GM19463 (cell line): ENCODE results near the gene LRRC63.
"Not testable (repeated sequence)": the region's sequence is repeated elsewhere in the genome, so short reads cannot be mapped to it uniquely, and the experiment has no call there.

Experiments
- ATAC-seq: cut with Tn5 transposase; IDR thresholded peaks from one replicate; pipeline ENCODE4 v1.9.1; 2021; ENCODE audit warnings: mild to moderate bottlenecking, moderate library complexity; ENCODE audit not compliant: unreplicated experiment

LRRC63 gene

DNA sequence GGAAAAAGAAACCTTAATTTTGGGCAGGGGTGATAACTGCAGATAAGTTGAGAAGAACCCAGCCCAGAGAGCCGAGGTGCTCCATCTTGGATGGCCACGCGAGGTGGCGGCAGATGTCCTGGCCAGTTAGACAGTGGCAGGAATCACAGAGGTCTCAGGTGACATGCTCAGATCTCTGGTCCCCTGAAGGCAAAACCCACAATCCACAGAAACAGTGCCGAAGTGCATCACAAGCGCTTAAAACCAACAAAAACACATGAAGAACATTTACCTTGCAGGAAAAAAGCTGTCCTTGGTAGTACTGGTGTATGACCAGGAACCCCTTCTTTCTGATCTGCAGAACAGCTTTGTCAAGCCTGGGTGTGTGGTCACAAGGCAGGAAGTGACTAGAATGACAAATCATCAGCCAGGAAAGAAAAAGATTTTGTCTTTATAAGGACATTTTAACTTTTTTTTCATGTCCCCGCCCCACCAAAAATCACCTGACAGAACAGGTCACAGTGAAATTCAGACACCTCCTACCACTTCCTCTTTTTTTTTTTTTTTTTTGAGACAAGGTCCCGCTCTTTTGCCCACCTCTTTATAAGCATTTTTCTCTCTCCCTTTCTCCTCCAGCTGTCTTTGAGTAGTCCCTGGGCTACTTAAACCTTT lies 29.8 kb upstream of the LRRC63 start, which contains the start of gene LCP1:
LCP1 (minus strand) TSS at position 338 of the 651 bp plus-strand sequence. CDS start 22,515 bp downstream, outside the sequence.
- peak; percentile 56 for ATAC-seq

DNA sequence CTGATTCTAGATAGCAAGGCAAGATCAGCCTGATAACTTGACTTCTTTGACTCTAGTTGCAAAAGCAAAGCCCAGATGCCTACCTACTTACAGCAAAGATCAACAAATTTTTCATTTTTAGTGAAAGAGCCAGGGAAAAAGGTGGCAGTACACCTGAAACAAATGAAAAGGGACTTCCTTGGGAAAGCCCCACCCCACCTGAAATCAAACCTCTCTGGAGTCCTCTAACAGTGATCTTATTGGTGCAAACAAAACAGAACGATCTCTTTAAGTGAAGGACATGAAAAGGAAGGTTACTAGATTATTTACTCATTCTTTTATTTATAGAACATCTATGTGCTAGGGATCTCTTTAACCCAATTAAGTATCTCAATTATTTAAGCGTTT lies 29.2 kb upstream of the LRRC63 start:
- peak; percentile 5 for ATAC-seq

DNA sequence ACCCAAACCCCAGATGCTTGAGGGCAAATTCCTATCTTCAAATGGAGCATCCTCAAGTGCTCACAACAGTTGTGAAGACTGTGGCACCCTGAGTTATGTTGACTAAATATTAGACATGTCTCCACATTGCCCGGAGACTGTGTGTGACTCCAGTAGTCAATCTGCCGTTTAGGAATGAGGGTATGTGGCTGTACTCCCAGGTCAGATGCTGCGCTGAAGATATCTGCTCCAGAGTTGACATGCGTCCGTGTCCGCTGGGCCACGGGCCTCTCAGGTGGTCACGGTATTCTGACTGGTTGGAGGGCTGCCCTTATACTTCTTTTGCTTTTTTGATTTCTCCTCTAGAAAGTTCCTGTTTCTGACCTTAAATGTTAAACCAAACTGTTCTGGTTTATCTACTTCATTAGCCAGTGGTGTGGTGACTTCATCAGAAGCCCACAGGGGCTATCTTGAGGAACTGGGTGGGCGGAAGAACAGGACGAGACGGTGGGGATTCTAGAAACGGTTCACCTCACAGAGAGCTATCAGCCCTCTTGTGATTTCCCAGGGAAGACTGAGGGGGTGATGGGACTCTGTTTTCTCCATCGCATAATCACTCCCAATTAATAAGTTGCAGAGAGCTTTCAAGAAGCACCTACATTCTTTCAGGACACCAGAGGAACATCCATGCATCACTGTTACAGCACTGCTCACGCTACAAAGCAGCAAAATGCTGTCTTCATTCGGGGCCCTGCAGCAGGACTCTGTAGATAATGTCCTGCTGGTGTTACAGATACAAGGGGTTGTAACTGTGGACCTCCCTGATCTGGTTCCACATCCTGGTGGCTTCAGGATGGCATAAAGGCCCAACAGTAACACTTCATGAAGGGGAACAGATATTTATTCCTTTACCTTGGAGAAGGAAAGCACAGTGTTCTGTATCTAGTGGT lies 28.4 kb upstream of the LRRC63 start:
- no peak for ATAC-seq

DNA sequence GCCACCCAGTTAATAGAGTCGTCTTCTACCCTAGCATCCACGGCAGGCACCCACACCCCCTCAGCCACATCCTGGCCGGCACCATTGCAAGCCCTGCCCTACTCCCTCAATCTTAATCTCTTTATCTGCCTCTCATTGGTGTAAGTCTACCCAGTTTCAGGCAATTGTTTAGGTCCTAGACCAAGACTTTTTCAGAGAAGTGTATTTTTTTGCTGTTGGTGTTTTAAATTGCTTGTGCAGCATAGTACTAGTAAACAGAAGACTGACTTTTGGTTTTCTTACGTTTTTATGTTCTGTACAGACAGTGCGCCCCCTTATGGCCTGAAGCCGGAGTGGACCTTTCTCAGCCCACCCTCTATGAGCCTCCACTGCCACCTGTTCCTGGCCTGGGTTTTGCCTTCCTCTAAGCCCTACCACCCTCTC lies 27.4 kb upstream of the LRRC63 start:
- peak; percentile 44 for ATAC-seq

DNA sequence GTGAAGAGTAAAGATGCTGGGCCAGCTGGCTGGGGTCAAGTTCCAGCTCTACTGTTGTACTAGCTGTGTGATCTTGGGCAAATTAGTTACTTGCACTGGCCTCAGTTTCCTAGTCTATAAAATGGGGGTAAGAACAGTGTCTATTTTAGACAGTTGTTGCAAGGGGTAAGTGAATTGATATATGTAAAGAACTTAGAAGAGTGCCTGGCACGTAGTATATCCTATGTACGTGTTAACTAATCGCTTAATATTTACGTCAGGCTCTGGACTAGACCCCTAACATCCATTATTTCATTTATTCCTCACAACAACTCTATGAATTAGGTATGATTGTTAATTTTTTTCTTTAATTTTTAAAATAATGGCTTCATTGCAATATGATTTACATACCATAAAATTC lies 26.1 kb upstream of the LRRC63 start:
- no peak for ATAC-seq

DNA sequence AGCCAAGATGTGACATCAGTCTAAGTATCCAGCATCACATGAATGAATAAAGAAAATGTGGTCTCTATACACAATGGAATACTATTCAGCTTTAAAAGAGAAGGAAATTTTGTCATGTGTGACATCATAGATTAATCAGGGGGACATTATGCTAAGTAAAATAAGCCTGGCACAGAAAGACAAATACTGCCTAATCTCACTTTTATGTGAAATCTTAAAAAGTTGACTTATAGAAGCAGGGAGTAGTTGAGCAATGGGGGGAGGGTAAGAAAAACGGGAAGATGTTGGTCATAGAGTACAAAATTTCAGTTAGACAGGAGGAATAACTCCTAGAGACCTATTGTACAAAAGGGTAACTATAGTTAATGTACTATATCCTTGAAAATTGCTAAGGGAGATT lies 19.3 kb upstream of the LRRC63 start:
- no peak for ATAC-seq

DNA sequence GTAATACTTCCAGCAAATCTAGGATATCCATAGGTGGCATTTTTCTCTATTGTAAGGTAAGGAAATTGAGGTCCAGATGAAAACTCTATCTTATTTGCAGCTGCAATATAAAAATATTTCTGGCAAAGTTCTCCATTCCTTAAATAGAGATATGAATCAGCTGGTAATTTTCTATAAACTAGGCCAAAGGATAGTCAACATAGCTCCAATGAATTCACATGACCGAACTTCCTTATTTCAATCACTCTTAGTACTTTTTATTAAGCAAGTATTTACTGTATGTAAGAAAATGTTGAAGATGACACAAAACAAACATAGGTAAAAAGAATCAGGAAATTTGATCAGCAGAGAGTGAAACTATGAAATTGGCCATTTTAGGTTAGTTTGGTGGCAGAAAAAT lies 16.7 kb upstream of the LRRC63 start:
- no peak for ATAC-seq

DNA sequence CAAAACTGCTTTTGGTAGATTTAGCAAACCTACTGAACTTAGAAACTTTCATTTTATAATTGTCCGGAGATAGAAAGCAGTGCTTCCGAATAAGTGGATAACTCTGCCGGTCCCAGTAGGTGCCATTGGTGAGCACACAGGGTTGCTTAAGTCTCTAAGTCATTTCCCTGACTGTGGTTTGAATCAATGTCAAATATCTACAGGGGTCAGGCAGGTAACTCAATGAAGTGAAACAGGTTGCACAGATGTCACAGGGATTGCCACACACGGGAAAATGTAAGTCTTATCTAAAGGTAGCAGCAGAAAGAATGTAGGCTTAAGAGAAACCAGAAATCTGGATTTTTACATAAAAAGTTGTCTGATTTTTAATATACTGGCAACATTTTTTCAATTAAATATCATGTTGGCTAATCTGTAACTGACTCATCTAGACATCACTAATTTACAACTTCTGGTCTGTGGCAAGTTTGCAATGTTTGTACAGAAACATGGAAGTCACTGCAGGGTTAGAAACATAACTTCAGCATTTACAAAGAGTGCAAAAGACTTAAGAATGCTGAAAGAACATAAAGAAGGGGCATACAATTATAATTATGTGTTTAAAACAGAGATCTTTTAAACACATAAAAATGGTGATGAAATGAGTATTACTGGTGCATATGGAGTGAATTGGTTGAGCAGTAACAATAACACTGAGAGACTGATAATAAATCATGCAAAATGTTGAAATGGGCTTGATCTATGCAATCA lies 14.3 kb upstream of the LRRC63 start:
- no peak for ATAC-seq

DNA sequence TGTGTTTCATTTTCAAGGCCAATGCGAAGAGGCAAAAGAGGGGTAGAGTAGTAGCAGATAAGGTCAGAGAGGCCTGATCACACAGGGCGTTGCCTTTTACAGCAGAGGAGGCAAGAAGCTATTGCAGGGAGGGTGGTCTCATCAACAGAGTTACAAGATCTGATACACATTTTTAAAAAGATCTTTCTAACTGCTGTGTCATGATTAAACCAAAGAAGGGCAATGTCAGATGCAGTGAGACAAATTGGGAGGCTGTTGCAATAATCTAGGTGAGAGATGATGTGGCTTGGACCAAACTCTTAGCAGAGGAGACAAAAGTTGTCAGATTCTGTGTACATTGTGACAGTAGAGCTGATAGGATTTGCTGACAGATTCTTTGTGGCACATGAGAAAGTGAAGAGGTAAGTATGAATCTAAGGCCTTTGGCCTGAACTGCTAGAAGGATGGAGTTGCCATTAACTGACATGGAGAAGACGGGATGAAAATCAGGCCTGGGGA lies 13.0 kb upstream of the LRRC63 start:
- no peak for ATAC-seq

DNA sequence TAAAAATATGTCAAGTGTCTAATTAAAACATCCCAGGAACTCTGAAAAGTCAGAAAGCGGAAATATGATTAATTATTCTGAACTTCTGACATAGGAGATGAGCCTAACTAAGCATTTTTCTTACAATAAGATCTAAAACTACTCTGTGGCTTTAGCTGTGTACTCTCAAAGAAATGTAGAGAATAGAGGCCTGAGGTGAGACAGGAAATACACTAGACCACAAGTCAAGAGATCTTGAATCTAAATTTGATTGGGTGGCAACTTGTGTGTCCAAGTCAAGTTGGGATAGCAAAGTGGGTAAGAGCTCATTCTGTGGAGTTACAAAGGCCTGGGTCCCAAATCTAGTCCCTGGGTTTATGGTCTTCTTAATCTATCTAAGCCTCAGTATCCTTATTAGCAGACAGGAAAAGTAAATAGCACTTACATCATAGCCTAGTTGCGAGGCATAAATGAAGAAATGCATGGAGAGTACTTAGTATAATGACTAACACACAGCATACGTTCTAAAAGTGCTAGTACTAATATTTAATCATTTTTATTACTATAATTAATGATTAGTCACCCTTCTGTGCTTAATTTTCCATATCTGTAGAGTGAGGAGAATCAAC lies 9.4 kb upstream of the LRRC63 start:
- no peak for ATAC-seq

DNA sequence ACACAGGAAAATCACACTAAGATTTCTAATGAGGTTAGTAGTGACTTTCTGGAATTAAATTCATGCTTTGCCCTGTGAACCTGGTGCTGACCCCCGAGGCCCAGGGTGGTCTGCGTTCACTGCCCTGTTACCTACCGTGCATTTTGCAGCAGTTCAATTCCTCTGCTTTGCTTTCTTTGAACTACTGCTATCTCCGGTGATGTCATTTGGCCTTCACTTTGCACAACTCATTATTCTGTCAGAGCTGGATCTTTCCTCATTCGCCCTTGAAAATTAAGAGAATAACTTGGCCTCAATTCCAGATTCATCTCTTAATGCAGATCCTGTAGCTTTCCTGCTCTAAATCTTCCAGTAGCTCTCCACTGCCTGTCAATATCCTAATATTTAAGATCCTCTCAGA lies 8.8 kb upstream of the LRRC63 start:
- ATAC-seq: no peak

DNA sequence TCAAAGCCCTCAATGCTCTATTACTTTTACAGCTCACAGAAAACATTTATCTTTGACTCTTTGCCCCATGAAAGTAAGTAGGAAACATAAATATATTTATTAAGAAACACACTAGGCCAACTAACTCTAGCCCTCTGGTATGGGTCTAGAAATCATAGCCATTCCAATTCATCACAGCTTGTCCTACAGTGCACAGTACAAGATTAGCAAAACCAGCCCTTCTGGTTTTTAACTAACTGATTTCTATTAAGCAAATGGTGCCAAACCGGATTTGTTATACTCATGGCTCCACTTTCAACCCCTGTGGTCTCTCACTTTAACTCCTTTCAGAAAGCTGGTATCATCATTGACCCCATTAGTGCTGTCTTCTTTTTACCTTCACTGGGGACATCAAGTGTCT lies 5.6 kb upstream of the LRRC63 start:
- no peak for ATAC-seq

DNA sequence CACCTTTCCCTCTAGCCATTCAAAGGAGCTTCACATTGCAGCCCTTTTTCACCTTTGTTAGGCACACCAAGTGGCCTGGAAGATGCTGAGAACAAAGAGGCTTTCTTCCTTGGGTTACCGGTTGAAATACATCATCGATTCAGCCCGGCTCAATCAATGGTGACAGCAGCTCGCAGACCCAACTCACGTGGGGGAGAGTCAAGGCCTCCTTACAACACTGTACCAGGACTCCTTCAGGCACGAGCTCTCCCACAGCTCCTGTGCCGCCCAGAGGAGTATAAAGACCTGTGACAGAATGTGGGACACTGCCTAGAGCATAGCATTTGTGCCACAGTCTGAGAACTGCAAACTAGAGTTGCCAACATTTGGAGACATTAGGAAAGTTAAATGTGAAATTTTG lies 3.9 kb upstream of the LRRC63 start:
- ATAC-seq: no peak

DNA sequence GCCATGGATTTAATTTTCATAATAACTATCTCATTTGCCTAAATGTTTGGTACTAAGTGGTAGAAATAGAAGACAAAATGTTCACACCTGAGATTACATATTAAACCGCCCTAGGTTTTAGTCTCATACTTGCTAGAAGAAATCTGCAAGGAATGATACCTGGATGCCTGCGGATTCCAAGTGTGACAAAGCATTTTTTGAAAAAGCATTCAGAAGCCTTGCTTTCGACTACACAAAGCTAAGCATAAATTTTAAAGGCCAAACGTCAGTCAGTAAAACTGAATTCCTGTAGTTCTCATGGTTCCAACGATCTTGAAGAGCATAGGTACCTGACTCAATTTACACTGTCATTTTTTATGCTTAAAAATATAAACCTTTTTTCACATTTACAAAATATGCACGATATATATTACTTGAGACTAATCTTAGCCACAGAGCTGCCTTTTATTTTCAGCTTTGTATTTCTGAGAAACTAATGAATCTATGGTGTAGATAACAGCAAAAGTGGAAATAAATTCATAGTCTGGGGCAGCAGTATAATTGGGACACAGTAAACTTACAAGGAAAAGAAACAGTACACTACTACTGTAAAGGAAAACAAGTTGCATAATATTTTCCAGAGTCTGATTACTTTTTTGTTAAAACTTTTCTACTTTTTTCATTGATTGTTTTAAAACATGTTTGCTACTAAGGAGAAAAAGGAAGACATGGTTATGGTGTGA lies 1.2 kb upstream of the LRRC63 start:
- no peak for ATAC-seq

DNA sequence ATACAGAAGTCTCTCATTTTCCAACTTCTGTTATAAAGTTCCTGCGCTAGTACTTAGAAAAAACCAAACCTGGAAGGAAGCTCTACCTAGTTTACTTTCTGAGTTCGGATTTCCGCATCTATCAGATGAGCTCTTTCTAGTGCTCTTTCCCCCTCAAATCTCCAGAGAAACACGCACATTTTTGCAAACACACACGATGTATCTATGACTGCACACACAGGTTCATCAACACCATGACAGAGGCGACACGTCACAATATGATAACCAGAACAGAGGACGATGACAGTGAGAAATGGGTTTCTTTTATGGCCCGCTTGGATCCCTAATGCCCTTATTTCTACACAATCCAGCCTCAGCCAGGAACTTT lies 629 bp upstream of the LRRC63 start:
- peak; percentile 29 for ATAC-seq

DNA sequence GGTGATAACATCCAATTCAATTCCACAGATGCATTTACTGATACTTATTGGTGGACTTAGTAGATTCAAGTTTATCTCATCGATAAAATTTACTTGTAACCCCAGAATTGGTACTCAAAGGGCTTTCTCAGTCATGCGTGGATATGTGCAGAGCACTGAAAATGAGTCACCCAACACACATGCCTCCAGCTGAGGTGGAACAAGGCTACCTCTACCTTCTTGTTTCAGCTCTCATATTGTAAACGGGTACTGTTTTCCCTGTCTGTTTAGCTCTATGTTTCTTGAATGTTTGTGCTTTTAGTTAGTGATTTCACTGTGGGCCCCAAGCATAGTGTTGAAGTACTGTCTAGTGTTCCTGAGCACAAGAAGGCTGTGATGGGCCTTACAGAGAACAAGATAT lies 1.5 kb downstream of the LRRC63 start:
- no peak for ATAC-seq

DNA sequence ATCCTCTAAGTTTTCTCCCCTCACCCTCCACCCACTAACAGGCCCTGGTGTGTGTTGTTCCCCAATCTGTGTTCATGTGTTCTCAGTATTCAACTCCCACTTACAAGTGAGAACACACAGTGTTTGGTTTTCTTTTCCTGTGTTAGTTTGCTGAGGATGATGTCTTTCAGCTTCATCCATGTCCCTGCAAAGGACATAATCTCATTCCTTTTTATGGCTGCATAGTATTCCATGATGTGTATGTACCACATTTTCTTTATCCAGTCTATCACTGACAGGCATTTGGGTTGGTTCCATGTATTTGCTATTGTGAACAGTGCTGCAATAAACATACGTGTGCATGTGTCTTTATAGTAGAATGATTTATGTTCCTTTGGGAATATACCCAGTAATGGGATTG lies 3.0 kb downstream of the LRRC63 start:
- ATAC-seq: not testable (repeated sequence)

DNA sequence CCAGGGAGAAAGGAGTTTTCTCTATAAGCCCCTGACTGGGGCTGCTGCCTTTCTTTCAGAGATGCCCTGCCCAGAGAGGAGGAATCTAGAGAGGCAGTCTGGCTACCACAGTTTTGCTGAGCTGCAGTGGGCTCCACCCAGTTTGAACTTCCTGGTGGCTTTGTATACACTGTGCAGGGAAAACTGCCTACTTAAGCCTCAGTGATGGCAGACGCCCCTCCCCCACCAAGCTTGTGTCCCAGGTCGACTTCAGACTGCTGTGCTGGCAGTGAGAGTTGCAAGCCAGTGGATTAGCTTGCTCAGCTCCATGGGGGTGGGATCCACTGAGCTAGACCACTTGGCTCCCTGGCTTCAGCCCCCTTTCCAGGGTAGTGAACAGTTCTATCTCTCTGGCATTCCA lies 8.5 kb downstream of the LRRC63 start:
- not testable (repeated sequence) for ATAC-seq

DNA sequence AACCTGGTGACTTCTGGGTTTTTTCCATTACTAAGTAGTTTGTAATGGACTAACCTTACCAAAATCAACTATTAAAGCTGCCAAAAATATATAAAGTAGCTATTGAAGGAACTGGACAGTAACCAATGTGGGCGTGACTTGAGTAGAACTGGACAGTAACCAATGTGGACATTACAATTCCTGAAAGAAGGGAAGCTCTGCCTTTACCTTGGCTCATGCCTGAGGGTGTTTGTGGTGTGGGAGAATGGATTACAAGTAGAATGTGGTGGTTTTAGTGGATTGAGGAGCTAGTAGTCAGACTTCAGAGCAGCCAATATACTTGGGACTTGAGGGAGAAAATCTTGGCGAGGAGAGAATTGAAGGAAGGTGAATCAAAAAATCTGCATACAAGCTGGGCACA lies 17.5 kb downstream of the LRRC63 start:
- ATAC-seq: no peak

DNA sequence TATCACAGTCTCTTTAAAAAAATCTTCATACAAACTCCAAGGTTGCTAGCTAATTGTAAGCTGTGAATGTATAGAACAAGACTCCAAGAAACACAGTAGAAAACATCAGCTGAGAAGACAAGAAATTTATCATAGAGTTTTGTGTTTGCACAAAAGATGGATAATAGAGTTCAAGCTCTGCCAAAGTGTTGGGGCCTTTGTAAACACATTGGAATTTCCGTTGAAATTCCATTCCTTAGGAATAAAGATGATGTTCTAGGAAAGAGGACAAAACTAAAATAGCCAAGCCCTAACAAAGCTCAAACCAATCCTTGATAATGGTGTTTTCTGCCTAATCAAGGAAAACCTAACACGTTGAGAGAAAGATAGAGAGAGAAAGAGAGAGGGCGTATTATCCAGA lies 20.6 kb downstream of the LRRC63 start:
- ATAC-seq: no peak
